BLaER1 (cell line): Measurements from ENCODE around the gene IRF2BP2.
A peak's percentile ranks its signal among the peaks of the same experiment; 100 is the strongest.

Experiments
- H3K27ac ChIP-seq: shearing (Covaris generic); formaldehyde crosslinking; 2 replicates; pipeline ENCODE4 v1.8.1; 2022
- H3K27me3 ChIP-seq: shearing (Covaris generic); formaldehyde crosslinking; 2 replicates; pipeline ENCODE4 v1.8.1; 2022
- H3K36me3 ChIP-seq: shearing (Covaris generic); formaldehyde crosslinking; 2 replicates; pipeline ENCODE4 v1.8.1; 2022
- H3K4me1 ChIP-seq: shearing (Covaris generic); formaldehyde crosslinking; 2 replicates; pipeline ENCODE4 v1.8.1; 2022
- H3K4me2 ChIP-seq: shearing (Covaris generic); formaldehyde crosslinking; 2 replicates; pipeline ENCODE4 v1.8.1; 2022
- H3K4me3 ChIP-seq: shearing (Covaris generic); formaldehyde crosslinking; 2 replicates; pipeline ENCODE4 v1.8.1; 2022
- H3K9ac ChIP-seq: shearing (Covaris generic); formaldehyde crosslinking; 2 replicates; pipeline ENCODE4 v1.8.1; 2022
- H3K9me3 ChIP-seq: shearing (Covaris generic); formaldehyde crosslinking; 2 replicates; pipeline ENCODE4 v1.8.1; 2022
- H4K20me1 ChIP-seq: shearing (Covaris generic); formaldehyde crosslinking; 2 replicates; pipeline ENCODE4 v1.8.1; 2022
- Cebpa-rat ChIP-seq: shearing (Covaris generic); IDR thresholded peaks from 2 replicates; pipeline ENCODE4 v1.8.1; 2022

Gene IRF2BP2

DNA sequence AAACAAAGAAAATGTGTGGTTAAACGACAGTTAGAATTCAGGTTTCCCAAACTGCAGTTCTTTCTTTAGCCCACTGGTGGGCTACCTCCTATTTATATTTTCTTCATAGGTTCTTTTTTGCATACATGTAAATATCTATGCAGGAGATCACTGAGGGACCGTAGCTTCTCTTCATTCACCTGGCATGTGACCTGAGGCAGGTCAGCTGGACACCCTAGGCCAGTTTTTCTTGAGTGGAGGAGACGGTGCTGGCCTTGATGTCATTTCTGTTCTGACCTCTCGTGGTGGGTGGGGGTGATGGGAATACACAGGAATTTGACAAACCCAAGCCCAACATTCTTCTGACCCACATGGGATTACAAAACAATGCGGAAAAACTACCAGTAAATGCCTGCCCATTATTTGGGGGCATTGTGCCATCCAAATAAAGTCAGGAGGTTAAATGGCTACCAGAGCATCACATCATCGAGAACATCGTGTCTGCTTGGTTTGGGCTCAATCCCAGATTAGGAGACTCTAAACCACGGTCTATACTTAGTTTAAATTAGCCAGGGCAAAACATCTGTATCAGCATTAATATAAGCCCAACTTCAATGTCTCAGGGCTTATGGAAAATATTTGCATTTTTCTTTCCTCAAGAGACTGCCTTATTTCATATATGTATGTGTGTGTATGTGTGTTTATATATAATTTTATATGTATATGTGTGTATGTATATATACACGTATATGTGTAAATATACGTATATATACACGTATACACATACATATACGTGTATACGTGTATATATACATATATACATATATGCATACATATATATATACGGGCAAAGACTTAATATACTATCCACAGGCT lies 7.4 kb upstream of the IRF2BP2 start:
- H3K9me3 ChIP-seq: no peaks in the 10 kb centered on the region
- no peaks in the 10 kb centered on the region for H3K36me3 ChIP-seq
- no peak overlapping the region for H3K4me3 ChIP-seq
- H3K4me1 ChIP-seq: peaks cover 56% of the 10 kb centered on the region
- no peaks in the 10 kb centered on the region for H4K20me1 ChIP-seq
- TF ChIP-seq Cebpa-rat: no peak
- no peaks in the 10 kb centered on the region for H3K27me3 ChIP-seq
- peak overlapping the region; percentile 50 for H3K4me2 ChIP-seq
- H3K9ac ChIP-seq: no peak overlapping the region
- no peak overlapping the region for H3K27ac ChIP-seq

DNA sequence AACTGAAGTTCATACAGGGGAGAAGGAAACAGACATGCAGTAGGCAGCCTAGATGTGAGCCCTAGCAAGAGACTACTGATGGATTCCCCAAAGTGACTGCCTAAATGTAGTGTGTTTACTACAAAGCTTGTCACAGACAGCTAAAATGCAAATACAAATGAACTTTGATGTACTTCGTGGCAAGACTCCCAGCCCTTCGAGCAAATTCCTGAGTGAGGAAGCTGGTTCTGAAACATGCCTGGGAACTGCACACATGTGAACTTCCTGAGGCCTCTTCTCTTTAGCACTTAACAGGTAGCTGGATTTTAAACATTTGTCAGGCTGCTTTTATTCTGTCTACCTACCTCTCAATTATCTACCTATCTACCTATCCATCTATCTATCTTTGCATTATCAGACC lies 6.7 kb upstream of the IRF2BP2 start:
- H3K9ac ChIP-seq: no peak overlapping the region
- peak overlapping the region; percentile 4; the same call in 1 of the 2 replicates for H3K27ac ChIP-seq
- H3K36me3 ChIP-seq: no peaks in the 10 kb centered on the region
- no peaks in the 10 kb centered on the region for H4K20me1 ChIP-seq
- H3K27me3 ChIP-seq: no peaks in the 10 kb centered on the region
- no peak for TF ChIP-seq Cebpa-rat
- H3K9me3 ChIP-seq: no peaks in the 10 kb centered on the region
- peaks cover 56% of the 10 kb centered on the region for H3K4me1 ChIP-seq
- peak overlapping the region; percentile 50 for H3K4me2 ChIP-seq
- no peak overlapping the region for H3K4me3 ChIP-seq

DNA sequence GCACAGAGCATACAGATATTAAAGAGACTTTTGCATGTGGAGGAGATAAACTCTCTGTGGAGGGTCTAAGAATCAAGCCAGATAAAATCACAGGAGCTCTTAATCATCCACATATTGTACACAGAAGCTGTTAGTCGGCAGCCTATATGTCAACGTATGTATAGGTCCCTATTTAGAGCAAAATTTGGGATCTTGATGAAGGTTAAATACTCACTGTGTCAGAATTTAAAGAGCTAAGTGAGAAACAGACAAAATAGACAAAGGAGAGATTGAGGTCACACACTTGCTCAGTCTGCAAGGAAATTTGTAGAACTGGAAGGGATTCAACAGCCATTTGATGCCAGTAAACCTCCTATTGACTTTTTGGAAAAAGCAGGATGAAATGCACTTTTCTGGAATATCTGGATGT lies 4.1 kb upstream of the IRF2BP2 start:
- Histone ChIP-seq H3K9ac (peak overlapping the region; percentile 100), H3K4me1 (peaks cover 59% of the 10 kb centered on the region), H3K4me3 (no peak overlapping the region), H3K27me3 (no peaks in the 10 kb centered on the region), H3K36me3 (peaks cover under 1% of the 10 kb centered on the region), H3K9me3 (no peaks in the 10 kb centered on the region), H3K27ac (peak overlapping the region; percentile 100), H3K4me2 (peak overlapping the region; percentile 96), H4K20me1 (no peaks in the 10 kb centered on the region)
- TF ChIP-seq Cebpa-rat: no peak

DNA sequence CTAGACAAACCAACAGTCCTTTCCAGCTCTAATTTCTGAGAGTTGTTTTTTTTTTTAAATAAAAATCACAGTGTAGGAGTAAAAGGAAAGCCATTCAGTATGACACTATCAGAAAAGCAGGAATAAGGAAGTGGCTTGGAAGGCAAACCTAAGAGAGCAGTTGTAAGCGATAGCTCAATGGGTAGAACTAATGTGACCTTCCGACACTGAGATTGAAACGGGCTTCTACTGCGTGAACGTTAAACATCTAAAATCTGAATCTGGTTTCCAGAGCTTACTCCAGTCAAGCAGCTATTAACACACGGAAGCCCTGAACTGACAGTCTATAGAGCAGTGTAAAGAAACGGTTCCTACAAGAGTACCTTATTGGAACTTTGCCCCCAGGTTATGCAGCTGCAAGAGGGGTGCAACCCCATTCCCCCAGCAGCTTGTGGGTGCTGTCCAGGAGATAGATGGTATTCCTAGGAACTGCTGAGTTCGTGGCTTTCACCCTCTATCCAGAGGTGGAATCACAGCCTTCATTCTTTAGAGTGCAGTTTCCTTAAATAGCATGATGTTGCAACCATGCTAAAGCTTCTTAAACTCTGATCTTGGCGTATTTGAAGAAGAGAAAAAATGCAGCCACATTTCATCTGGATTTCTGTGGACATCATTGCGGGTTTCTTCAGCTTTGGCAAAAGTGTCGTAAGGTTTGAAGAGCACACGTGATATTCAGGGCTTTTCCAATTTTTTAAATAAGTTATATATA lies 3.3 kb upstream of the IRF2BP2 start:
- Histone ChIP-seq H3K27ac (peak overlapping the region; percentile 100), H3K36me3 (peaks cover 9% of the 10 kb centered on the region), H3K4me2 (peak overlapping the region; percentile 96), H3K9ac (peak overlapping the region; percentile 100), H3K4me1 (peaks cover 59% of the 10 kb centered on the region), H4K20me1 (no peaks in the 10 kb centered on the region), H3K27me3 (no peaks in the 10 kb centered on the region), H3K9me3 (no peaks in the 10 kb centered on the region), H3K4me3 (peak overlapping the region; percentile 95; the same call in 1 of the 2 replicates)
- 0 out of 2 replicates have a peak, but pooled peaks have one; percentile 36 for TF ChIP-seq Cebpa-rat

DNA sequence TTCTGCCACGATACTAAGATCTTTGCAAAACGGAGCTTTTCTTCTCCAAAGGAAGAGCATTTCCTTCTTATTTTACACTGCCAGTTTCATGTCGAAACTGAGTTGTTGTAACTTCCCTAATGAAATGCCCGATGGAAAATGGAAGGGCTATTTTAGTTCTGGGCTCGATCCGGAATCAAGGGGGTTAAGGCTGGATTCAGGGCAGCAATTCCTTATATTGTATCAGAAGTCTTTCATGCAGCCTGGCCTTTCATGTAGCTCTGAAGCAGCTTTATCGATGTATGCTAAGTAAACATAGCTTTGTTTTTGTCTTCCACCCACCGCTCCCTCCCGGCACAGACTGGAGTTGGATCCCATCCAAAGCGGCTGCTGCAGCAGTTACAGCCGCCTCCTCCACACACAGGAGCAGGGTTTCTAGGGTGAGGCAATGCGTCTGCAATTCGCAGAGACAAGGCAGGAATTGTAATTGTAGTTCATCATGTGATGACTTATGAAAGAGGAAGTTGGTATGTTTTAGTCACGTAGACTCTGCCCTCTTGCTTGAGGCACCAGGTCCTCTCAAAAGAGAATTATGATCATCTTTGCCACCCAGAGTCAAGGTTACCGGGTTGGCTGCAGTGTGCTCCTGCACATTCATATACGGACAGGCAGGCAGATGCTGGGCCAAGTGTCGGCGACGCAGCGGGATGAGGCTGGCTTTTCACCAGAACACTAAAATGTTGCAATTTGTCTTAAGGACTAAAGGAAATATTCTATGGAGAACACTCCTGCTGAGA lies 2.6 kb upstream of the IRF2BP2 start:
- peak overlapping the region; percentile 96 for H3K4me2 ChIP-seq
- H3K4me1 ChIP-seq: peaks cover 58% of the 10 kb centered on the region
- no peaks in the 10 kb centered on the region for H3K9me3 ChIP-seq
- TF ChIP-seq Cebpa-rat: peak; percentile 92
- H3K36me3 ChIP-seq: peaks cover 16% of the 10 kb centered on the region
- no peaks in the 10 kb centered on the region for H3K27me3 ChIP-seq
- H3K9ac ChIP-seq: peak overlapping the region; percentile 100
- peak overlapping the region; percentile 100 for H3K27ac ChIP-seq
- H4K20me1 ChIP-seq: no peaks in the 10 kb centered on the region
- H3K4me3 ChIP-seq: peak overlapping the region; percentile 95

DNA sequence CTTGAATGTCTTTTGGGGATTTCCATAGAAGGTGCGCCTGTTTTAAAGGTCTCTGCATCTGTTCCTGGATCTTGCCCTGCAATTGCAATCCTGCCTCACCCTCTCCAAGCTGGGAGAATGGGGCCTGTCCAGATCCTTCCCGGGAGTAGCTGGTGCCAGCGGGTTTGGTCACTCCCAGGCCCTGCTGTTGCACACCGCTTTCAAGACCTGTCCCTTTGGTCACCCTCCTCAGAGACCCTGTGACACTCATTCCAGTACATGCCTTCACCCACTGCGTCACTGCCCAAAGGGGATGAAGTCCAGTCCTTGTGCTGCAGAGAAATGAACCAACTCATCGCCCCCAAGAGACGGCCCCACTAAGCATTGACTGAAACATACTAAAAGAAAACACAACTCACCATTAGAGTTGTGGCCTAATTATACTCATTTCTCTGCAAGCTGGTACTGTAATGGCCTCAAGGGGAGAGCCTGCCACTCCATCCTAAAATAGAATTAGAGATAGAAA lies 1.9 kb upstream of the IRF2BP2 start:
- Histone ChIP-seq H3K4me1 (peaks cover 52% of the 10 kb centered on the region), H3K27me3 (no peaks in the 10 kb centered on the region), H3K9ac (peak overlapping the region; percentile 100), H4K20me1 (no peaks in the 10 kb centered on the region), H3K4me3 (peak overlapping the region; percentile 95), H3K27ac (peak overlapping the region; percentile 100), H3K4me2 (peak overlapping the region; percentile 96), H3K36me3 (peaks cover 23% of the 10 kb centered on the region), H3K9me3 (no peaks in the 10 kb centered on the region)
- TF ChIP-seq Cebpa-rat: no peak

DNA sequence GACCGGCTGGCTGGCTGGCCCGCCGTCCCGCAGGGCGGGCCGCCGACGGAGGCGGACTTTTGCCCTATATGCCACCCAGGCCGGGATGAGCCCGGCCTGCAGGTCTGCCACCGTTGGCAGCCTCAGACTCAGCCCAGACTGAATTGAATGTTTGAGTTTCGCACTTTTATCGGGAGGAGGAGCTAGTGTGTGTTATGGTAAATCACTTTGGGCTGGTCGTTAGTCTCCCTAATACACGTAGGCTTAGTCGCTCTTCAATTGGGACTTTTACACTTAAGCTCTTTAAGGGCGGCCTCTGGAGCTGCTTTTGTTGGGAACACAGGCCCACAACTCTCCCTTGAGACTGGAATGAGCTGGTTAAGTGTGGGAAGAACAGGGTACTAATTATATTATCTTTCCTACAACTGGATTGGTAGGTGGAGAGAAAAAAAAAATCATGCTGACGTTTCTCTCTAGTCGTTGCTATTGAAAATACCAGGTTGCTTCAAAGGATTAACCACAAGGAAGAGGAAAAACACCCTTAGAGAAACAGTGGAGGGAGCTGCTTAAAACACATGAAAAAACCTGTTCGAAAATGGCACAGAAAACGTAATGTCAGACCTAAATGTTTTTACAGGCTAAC lies 1.4 kb upstream of the IRF2BP2 start:
- no peak for TF ChIP-seq Cebpa-rat
- H3K4me2 ChIP-seq: peak overlapping the region; percentile 96
- H3K27ac ChIP-seq: peak overlapping the region; percentile 100
- no peaks in the 10 kb centered on the region for H3K9me3 ChIP-seq
- H3K4me1 ChIP-seq: peaks cover 46% of the 10 kb centered on the region
- H3K27me3 ChIP-seq: no peaks in the 10 kb centered on the region
- H3K4me3 ChIP-seq: peak overlapping the region; percentile 95
- peaks cover 28% of the 10 kb centered on the region for H3K36me3 ChIP-seq
- peak overlapping the region; percentile 100 for H3K9ac ChIP-seq
- peaks cover 4% of the 10 kb centered on the region; the same call in 1 of the 2 replicates for H4K20me1 ChIP-seq

DNA sequence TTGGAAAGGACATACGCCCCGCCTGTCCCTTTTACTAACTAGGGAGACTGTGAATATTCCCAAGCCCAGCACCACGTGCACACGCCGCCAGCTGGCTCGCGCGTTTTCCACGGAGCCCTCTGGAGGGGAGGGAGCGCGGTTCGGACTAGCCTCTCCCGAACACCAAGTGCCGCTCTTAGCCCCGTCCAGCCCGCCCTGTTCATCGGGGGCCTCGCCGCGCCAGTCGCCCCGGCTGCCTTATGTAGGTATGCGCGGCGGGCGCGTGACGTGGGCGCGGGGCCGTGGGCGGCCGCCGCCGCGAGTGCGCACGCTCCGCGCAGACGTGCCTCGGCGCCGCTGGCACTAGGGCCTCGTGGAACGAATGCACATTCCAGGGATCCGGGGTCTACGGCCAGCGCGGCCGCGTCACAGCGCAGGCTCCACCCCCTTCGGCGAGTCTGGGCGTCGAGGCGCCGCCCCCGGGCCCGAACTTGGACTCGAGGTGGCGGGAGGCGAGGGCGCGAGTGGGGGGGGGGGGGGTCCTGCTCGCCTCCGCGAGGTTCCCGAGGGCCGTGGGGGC lies 767 bp upstream of the IRF2BP2 start:
- peaks cover 8% of the 10 kb centered on the region; the same call in 1 of the 2 replicates for H4K20me1 ChIP-seq
- no peaks in the 10 kb centered on the region for H3K27me3 ChIP-seq
- H3K27ac ChIP-seq: peak overlapping the region; percentile 100
- H3K4me1 ChIP-seq: peaks cover 40% of the 10 kb centered on the region
- peak overlapping the region; percentile 100 for H3K9ac ChIP-seq
- no peaks in the 10 kb centered on the region for H3K9me3 ChIP-seq
- H3K4me3 ChIP-seq: peak overlapping the region; percentile 95
- no peak for TF ChIP-seq Cebpa-rat
- peaks cover 34% of the 10 kb centered on the region for H3K36me3 ChIP-seq
- H3K4me2 ChIP-seq: peak overlapping the region; percentile 96
